Keratinocyte (primary cell): ENCODE data around the gene HPD. TPM values are rescaled to one million over a fixed set of nuclear protein-coding genes. Genes with fewer than 3 reads are reported as not detected.

Source experiments
- DNase-seq: peaks from one replicate; pipeline ENCODE4 v3.0.0-alpha.2; 2011; ENCODE audit warnings: low read depth, missing footprints, low spot score
- FAIRE-seq: peaks from 2 replicates; lab custom pipeline; 2011; peaks lifted over from hg19 to GRCh38; lab: Jason Lieb, UNC
- H2AFZ ChIP-seq: 2 replicates; pipeline ENCODE4 v1.6.0; 2012; ENCODE audit warnings: low read length, control low read depth, inconsistent platforms; ENCODE audit not compliant: control insufficient read depth
- H3K27ac ChIP-seq: 2 replicates; pipeline ENCODE4 v1.5.1; 2011; ENCODE audit warnings: low read length; ENCODE audit not compliant: control insufficient read depth, insufficient read depth
- H3K27me3 ChIP-seq: 3 replicates; pipeline ENCODE4 v1.6.0; 2011; ENCODE audit warnings: low read length; ENCODE audit not compliant: control insufficient read depth, insufficient read depth; ENCODE audit errors: extremely low read depth
- H3K36me3 ChIP-seq, 2 experiments: 2 replicates in 1 of 2; 3 replicates in 1 of 2; pipeline ENCODE4 v1.5.1; 2011; ENCODE audit warnings: low read length in 2 of 2, mild to moderate bottlenecking in 1 of 2; ENCODE audit not compliant: control insufficient read depth in 2 of 2, insufficient read depth in 2 of 2; ENCODE audit errors: extremely low read depth in 1 of 2
- H3K4me1 ChIP-seq: 3 replicates; pipeline ENCODE4 v1.5.1; 2011; ENCODE audit warnings: low read length; ENCODE audit not compliant: control insufficient read depth, insufficient read depth; ENCODE audit errors: extremely low read depth
- H3K4me2 ChIP-seq: 3 replicates; pipeline ENCODE4 v1.6.0; 2011; ENCODE audit warnings: low read depth, low read length; ENCODE audit not compliant: control insufficient read depth, insufficient read depth; ENCODE audit errors: extremely low read depth
- H3K4me3 ChIP-seq, 3 experiments: fragments of 200-600 bp in 1 of 3; sonication (generic) in 1 of 3; 2 replicates in 2 of 3; 3 replicates in 1 of 3; pipeline ENCODE4 v1.5.1; 2011 to 2016; ENCODE audit warnings: low read length in 3 of 3, mild to moderate bottlenecking in 3 of 3, control low read depth in 2 of 3, inconsistent platforms in 1 of 3, low read depth in 1 of 3, mixed read lengths in 1 of 3, mixed run types in 1 of 3, moderate library complexity in 1 of 3; ENCODE audit not compliant: control insufficient read depth in 2 of 3, insufficient read depth in 2 of 3; ENCODE audit errors: extremely low read depth in 1 of 3
- H3K79me2 ChIP-seq: 2 replicates; pipeline ENCODE4 v1.6.0; 2012; ENCODE audit warnings: low read length; ENCODE audit not compliant: control insufficient read depth, insufficient read depth
- H3K9ac ChIP-seq: 3 replicates; pipeline ENCODE4 v1.6.0; 2011; ENCODE audit warnings: low read length; ENCODE audit not compliant: control insufficient read depth, insufficient read depth; ENCODE audit errors: extremely low read depth
- H3K9me1 ChIP-seq: 3 replicates; pipeline ENCODE4 v1.6.0; 2011; ENCODE audit warnings: low read length; ENCODE audit not compliant: control insufficient read depth, insufficient read depth; ENCODE audit errors: extremely low read depth
- H3K9me3 ChIP-seq: 2 replicates; pipeline ENCODE4 v1.5.1; 2012; ENCODE audit warnings: low read depth, low read length; ENCODE audit not compliant: control insufficient read depth
- H4K20me1 ChIP-seq: 3 replicates; pipeline ENCODE4 v1.6.0; 2011; ENCODE audit warnings: low read length; ENCODE audit not compliant: control insufficient read depth, insufficient read depth; ENCODE audit errors: extremely low read depth
- EZH2 ChIP-seq: IDR thresholded peaks from one replicate; pipeline ENCODE4 v1.6.1; 2012; ENCODE audit warnings: inconsistent platforms, mild to moderate bottlenecking, low read length, moderate library complexity
- dilution Hi-C: fragments of 300-500 bp; cut with MboI; formaldehyde crosslinking; loops from one replicate; pipeline ENCODE4 v1.7.0; 2020; ENCODE audit warnings: low sequenced_read_pairs; ENCODE audit not compliant: extremely low pct_ligation_motif_present
- polyA plus RNA-seq, 5 experiments: library from polyadenylated mRNA; depleted of rRNA in 3 of 5; stranded (reverse) in 3 of 5; stranded (forward) in 1 of 5; unstranded in 1 of 5; fragments of >200 nt; gene quantifications; 1 replicate in 1 of 5; 2 replicates in 3 of 5; 3 replicates in 1 of 5; pipeline versions ENCODE4 v1.2.1 to v1.2.3, GENCODE V29; 2011 to 2012; ENCODE audit warnings: missing spikeins in 2 of 5, low read depth in 1 of 5, low replicate concordance in 1 of 5
- TF ChIP-seq, protein P1 (sequence below), 3 experiments: IDR thresholded peaks in 1 of 3; conservative IDR thresholded peaks in 1 of 3; optimal IDR thresholded peaks in 1 of 3; 2 replicates in 2 of 3; 3 replicates in 1 of 3; pipeline versions ENCODE3 to v1.5.1; 2011; ENCODE audit warnings: low read length in 3 of 3, mild to moderate bottlenecking in 3 of 3, moderate library complexity in 2 of 3, control low read depth in 1 of 3, inconsistent platforms in 1 of 3; ENCODE audit not compliant: insufficient read depth in 2 of 3; ENCODE audit errors: extremely low read depth in 1 of 3

Gene HPD
- polyA plus RNA-seq, 1 donor (not counting 4 experiments of a cell fraction or from before 2014, with no cell fraction given): not detected

DNA sequence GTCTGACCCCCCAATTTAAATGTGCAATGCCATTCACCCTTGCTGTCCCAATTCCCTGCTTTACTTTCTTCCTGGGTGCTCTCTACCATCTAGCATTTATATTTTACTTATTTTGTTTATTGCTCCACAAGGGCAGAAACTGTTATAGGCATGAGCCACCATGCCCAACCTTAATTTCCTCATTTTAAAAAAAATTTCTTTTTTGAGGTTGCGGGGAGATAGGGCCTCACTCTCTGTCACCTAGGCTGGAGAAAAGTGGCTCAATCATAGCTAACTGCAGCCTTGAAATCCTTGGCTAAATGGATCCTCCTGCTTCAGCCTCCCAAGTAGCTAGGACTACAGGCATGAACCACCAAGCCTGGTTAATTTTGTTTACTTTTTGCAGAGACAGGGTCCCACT, 13.0 kb downstream of the HPD start:
- Histone ChIP-seq H3K4me2 (no peak overlapping the region), H3K79me2 (no peaks in the 10 kb centered on the region), H3K27me3 (no peaks in the 10 kb centered on the region), H3K9me1 (no peaks in the 10 kb centered on the region), H3K9ac (no peak overlapping the region), H3K4me3 (no peak overlapping the region), H3K27ac (no peak overlapping the region), H4K20me1 (no peaks in the 10 kb centered on the region), H3K36me3 (no peaks in the 10 kb centered on the region), H3K9me3 (no peaks in the 10 kb centered on the region), H2AFZ (no peak overlapping the region), H3K4me1 (no peaks in the 10 kb centered on the region)
- dilution Hi-C loops: no loop called here
- no peak for DNase-seq
- FAIRE-seq: no peak
- no peak for TF ChIP-seq EZH2
- TF ChIP-seq, protein P1, sequence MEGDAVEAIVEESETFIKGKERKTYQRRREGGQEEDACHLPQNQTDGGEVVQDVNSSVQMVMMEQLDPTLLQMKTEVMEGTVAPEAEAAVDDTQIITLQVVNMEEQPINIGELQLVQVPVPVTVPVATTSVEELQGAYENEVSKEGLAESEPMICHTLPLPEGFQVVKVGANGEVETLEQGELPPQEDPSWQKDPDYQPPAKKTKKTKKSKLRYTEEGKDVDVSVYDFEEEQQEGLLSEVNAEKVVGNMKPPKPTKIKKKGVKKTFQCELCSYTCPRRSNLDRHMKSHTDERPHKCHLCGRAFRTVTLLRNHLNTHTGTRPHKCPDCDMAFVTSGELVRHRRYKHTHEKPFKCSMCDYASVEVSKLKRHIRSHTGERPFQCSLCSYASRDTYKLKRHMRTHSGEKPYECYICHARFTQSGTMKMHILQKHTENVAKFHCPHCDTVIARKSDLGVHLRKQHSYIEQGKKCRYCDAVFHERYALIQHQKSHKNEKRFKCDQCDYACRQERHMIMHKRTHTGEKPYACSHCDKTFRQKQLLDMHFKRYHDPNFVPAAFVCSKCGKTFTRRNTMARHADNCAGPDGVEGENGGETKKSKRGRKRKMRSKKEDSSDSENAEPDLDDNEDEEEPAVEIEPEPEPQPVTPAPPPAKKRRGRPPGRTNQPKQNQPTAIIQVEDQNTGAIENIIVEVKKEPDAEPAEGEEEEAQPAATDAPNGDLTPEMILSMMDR (optimal IDR thresholded peaks at IDR 0.05 in 1 of 3, IDR thresholded peaks at IDR 0.05 in 1 of 3, conservative IDR thresholded peaks at IDR 0.05 in 1 of 3; ENCODE audit: extremely low read depth in 1 of 3, insufficient read depth in 2 of 3, low read length in 3 of 3): no peak

DNA sequence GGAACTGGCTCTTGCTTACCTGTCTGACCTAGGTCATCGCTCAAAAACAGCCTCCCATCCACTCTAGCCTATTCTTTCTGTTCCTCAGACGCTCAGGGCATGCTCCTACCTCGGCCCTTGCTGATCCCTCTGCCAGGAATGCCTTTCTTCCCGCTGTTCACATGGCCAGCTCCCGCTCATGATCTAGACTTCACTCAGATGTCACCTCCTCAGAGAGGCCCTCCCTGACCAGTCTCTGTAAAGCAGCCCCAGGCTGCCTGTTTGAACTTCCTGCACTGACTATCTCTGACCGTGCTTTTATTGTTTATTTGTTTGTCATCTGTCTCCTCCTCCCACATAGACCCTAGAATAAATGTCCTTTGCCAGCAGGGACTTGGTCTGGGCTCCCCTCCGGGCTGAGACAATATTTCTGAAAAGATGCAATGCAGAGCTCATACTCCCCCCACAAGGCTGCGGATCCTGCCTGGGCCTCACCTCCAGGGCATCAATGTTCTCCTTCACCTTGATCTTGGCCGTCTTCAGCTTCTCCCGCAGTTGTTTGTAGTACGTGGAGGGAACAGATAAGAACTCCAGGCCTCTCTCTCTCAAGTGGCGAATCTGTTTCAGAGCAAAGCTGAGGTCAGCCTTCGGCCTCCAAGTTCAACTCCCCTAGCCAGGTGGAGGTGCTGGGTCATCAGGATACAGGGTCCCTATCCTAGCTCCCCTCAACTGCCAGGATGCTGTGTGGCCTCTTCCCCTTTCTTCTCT, 15.2 kb downstream of the HPD start:
- no peaks in the 10 kb centered on the region for H4K20me1 ChIP-seq
- H3K79me2 ChIP-seq: no peaks in the 10 kb centered on the region
- FAIRE-seq: no peak
- H3K36me3 ChIP-seq: no peaks in the 10 kb centered on the region
- H3K4me1 ChIP-seq: peaks cover 5% of the 10 kb centered on the region
- no peaks in the 10 kb centered on the region for H3K9me1 ChIP-seq
- no peak overlapping the region for H3K4me2 ChIP-seq
- H3K4me3 ChIP-seq: no peak overlapping the region
- H3K9me3 ChIP-seq: no peaks in the 10 kb centered on the region
- no peak overlapping the region for H3K9ac ChIP-seq
- H2AFZ ChIP-seq: no peak overlapping the region
- dilution Hi-C loops: no loop called here
- no peaks in the 10 kb centered on the region for H3K27me3 ChIP-seq
- no peak overlapping the region for H3K27ac ChIP-seq
- no peak for TF ChIP-seq EZH2
- TF ChIP-seq, protein P1 (optimal IDR thresholded peaks at IDR 0.05 in 1 of 3, IDR thresholded peaks at IDR 0.05 in 1 of 3, conservative IDR thresholded peaks at IDR 0.05 in 1 of 3; ENCODE audit: extremely low read depth in 1 of 3, insufficient read depth in 2 of 3, low read length in 3 of 3): no peak
- DNase-seq: no peak
